ENCODE results near the gene SEC61B. TPM values are rescaled to one million over a fixed set of nuclear protein-coding genes. Genes with fewer than 3 reads are reported as not detected.

SEC61B gene
- total RNA-seq, 1 experiment from 2014 or later, result 125 TPM

DNA sequence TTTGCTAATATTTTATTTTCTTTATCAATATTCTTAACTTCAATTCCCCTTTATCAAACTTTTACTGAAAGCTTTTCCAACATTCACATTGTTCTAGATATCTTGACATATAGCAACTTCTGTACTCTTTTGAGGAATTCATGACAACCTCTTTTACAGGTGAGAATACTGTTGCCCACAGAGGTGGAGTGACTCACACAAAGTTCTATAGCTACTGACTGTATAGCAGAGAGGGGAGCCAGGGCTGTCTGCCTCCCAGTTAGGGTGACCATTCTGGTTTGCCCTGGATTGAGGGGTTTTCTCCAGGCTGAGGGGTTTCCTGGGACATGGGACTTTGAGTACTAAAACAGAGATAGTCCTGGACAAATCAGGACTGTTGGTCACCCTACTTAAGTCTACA lies 16.2 kb downstream of the SEC61B start:
- no peak overlapping the region for H2AFZ ChIP-seq (ENCODE audit: low read depth, low read length, poor library complexity, severe bottlenecking)
- no peaks in the 10 kb centered on the region for H3K9me2 ChIP-seq (ENCODE audit: insufficient read depth)
- TF ChIP-seq, protein P1, sequence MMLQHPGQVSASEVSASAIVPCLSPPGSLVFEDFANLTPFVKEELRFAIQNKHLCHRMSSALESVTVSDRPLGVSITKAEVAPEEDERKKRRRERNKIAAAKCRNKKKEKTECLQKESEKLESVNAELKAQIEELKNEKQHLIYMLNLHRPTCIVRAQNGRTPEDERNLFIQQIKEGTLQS (IDR thresholded peaks at IDR 0.05), result no peak
- TF ChIP-seq, protein P2, sequence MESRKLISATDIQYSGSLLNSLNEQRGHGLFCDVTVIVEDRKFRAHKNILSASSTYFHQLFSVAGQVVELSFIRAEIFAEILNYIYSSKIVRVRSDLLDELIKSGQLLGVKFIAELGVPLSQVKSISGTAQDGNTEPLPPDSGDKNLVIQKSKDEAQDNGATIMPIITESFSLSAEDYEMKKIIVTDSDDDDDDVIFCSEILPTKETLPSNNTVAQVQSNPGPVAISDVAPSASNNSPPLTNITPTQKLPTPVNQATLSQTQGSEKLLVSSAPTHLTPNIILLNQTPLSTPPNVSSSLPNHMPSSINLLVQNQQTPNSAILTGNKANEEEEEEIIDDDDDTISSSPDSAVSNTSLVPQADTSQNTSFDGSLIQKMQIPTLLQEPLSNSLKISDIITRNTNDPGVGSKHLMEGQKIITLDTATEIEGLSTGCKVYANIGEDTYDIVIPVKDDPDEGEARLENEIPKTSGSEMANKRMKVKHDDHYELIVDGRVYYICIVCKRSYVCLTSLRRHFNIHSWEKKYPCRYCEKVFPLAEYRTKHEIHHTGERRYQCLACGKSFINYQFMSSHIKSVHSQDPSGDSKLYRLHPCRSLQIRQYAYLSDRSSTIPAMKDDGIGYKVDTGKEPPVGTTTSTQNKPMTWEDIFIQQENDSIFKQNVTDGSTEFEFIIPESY (IDR thresholded peaks at IDR 0.05; ENCODE audit: extremely low read depth, insufficient replicate concordance, low read length), result no peak
- TF ChIP-seq CBX3 (IDR thresholded peaks at IDR 0.05; ENCODE audit: low read depth), result no peak
- TF ChIP-seq POLR2AphosphoS5 (IDR thresholded peaks at IDR 0.05; ENCODE audit: low read depth, low read length), result no peak
- no peak for TF ChIP-seq POLR2A (IDR thresholded peaks at IDR 0.05; ENCODE audit: borderline replicate concordance, extremely low read depth, insufficient read depth, insufficient read length)
- no peak for TF ChIP-seq JUND (IDR thresholded peaks at IDR 0.05)
- DNase-seq (ENCODE audit: low read depth, low spot score) (no peak), ATAC-seq (no peak)
- BruUV-seq (replicated peaks), result no TSS peak
- H3K27me3 ChIP-seq (ENCODE audit: insufficient read depth, low read length), result no peaks in the 10 kb centered on the region
- no peaks in the 10 kb centered on the region for H3K79me2 ChIP-seq (ENCODE audit: insufficient read depth, low read length)
- POLR2A ChIA-PET, result no interaction called here
- H3K4me3 ChIP-seq (replicated peaks in 1 of 2; ENCODE audit: low read depth in 1 of 2, low read length in 2 of 2), result no peak overlapping the region
- H3K9ac ChIP-seq (ENCODE audit: low read length), result no peak overlapping the region
- no peaks in the 10 kb centered on the region for H3K36me3 ChIP-seq (ENCODE audit: control insufficient read depth in 1 of 2, insufficient read depth in 2 of 2, low read length in 2 of 2)
- H4K20me1 ChIP-seq (ENCODE audit: insufficient read depth), result no peaks in the 10 kb centered on the region
- intact Hi-C loops (cut with micrococcal nuclease), result no loop called here
- CTCF ChIA-PET, result no interaction called here
- H3K4me2 ChIP-seq (ENCODE audit: low read length), result no peak overlapping the region
- H3K27ac ChIP-seq (ENCODE audit: low read depth, low read length), result no peak overlapping the region
- no peaks in the 10 kb centered on the region for H3K9me3 ChIP-seq (ENCODE audit: control insufficient read depth in 1 of 2, insufficient read depth in 1 of 2, low read depth in 1 of 2, low read length in 2 of 2)
- no peaks in the 10 kb centered on the region for H3K4me1 ChIP-seq (ENCODE audit: control insufficient read depth in 1 of 2, insufficient read depth in 2 of 2, low read length in 2 of 2)
- RAD21 ChIA-PET (ENCODE audit: low non-redundant PET in 1 of 2, low total read pairs in 2 of 2, uncharacterized antibody in 2 of 2, unreplicated experiment in 2 of 2), result no interaction called here

DNA sequence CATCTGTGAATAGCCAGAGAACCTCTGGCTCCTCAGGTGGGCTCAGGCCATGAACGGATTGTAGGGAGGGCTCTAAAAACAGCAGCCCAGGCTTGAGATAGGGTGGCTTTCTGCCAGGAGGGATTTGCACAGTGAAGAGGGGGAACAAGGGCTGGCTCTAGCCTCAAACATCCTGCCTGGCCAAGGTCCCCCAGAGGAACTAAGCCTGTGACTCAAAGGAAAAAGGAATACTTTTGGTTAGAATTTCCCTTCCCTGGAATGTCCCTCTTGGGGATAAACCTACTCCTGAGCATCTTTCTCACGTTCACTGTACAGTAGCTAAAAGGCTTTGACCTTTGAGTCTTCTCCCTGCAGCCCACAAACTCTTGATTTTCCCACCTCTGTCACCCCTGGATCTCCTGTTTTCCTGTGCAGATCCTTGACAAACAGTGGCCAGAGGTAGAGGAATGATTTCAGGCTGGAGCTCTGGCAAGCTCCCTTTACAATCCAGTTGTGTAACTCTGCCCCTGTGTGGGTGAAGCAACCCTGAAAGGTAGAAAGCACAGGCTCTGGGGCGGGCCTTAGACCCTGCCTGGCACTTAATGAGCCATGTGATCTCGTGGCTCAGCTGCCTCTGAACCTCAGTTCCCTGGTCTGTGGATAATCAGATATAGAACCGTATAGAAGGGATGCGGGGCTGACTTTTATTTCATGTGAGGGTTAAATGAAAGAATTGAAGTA lies 17.4 kb downstream of the SEC61B start:
- intact Hi-C loops (cut with micrococcal nuclease), result no loop called here
- Histone ChIP-seq H3K36me3 (ENCODE audit: control insufficient read depth in 1 of 2, insufficient read depth in 2 of 2, low read length in 2 of 2) (no peaks in the 10 kb centered on the region), H3K79me2 (ENCODE audit: insufficient read depth, low read length) (no peaks in the 10 kb centered on the region), H4K20me1 (ENCODE audit: insufficient read depth) (no peaks in the 10 kb centered on the region), H3K4me2 (ENCODE audit: low read length) (no peak overlapping the region), H3K27ac (ENCODE audit: low read depth, low read length) (no peak overlapping the region), H3K4me3 (replicated peaks in 1 of 2; ENCODE audit: low read depth in 1 of 2, low read length in 2 of 2) (no peak overlapping the region), H3K27me3 (ENCODE audit: insufficient read depth, low read length) (no peaks in the 10 kb centered on the region), H3K9me3 (ENCODE audit: control insufficient read depth in 1 of 2, insufficient read depth in 1 of 2, low read depth in 1 of 2, low read length in 2 of 2) (no peaks in the 10 kb centered on the region), H3K9ac (ENCODE audit: low read length) (no peak overlapping the region), H2AFZ (ENCODE audit: low read depth, low read length, poor library complexity, severe bottlenecking) (no peak overlapping the region), H3K9me2 (ENCODE audit: insufficient read depth) (no peaks in the 10 kb centered on the region), H3K4me1 (ENCODE audit: control insufficient read depth in 1 of 2, insufficient read depth in 2 of 2, low read length in 2 of 2) (no peaks in the 10 kb centered on the region)
- DNase-seq (ENCODE audit: low read depth, low spot score), result no peak
- CTCF ChIA-PET, result no interaction called here
- RAD21 ChIA-PET (ENCODE audit: low non-redundant PET in 1 of 2, low total read pairs in 2 of 2, uncharacterized antibody in 2 of 2, unreplicated experiment in 2 of 2), result no interaction called here
- POLR2A ChIA-PET, result no interaction called here
- ATAC-seq, result no peak
- BruUV-seq (replicated peaks), result no TSS peak
- TF ChIP-seq, protein P1 (IDR thresholded peaks at IDR 0.05), result no peak
- TF ChIP-seq, protein P3, sequence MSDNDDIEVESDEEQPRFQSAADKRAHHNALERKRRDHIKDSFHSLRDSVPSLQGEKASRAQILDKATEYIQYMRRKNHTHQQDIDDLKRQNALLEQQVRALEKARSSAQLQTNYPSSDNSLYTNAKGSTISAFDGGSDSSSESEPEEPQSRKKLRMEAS (IDR thresholded peaks at IDR 0.05), result no peak
- TF ChIP-seq ELF1 (IDR thresholded peaks at IDR 0.05; ENCODE audit: borderline replicate concordance, low read depth) (no peak), ZNF274 (IDR thresholded peaks at IDR 0.05; ENCODE audit: low read depth, low read length) (no peak), FOSL1 (IDR thresholded peaks at IDR 0.05; ENCODE audit: low read depth) (no peak), EGR1 (IDR thresholded peaks at IDR 0.05; ENCODE audit: low read depth) (no peak), SP1 (IDR thresholded peaks at IDR 0.05; ENCODE audit: low read depth) (no peak), EZH2 (IDR thresholded peaks at IDR 0.05) (no peak), SIN3A (IDR thresholded peaks at IDR 0.05; ENCODE audit: low read depth) (no peak), SRF (IDR thresholded peaks at IDR 0.05; ENCODE audit: low read depth) (no peak)
- TF ChIP-seq, protein P4, sequence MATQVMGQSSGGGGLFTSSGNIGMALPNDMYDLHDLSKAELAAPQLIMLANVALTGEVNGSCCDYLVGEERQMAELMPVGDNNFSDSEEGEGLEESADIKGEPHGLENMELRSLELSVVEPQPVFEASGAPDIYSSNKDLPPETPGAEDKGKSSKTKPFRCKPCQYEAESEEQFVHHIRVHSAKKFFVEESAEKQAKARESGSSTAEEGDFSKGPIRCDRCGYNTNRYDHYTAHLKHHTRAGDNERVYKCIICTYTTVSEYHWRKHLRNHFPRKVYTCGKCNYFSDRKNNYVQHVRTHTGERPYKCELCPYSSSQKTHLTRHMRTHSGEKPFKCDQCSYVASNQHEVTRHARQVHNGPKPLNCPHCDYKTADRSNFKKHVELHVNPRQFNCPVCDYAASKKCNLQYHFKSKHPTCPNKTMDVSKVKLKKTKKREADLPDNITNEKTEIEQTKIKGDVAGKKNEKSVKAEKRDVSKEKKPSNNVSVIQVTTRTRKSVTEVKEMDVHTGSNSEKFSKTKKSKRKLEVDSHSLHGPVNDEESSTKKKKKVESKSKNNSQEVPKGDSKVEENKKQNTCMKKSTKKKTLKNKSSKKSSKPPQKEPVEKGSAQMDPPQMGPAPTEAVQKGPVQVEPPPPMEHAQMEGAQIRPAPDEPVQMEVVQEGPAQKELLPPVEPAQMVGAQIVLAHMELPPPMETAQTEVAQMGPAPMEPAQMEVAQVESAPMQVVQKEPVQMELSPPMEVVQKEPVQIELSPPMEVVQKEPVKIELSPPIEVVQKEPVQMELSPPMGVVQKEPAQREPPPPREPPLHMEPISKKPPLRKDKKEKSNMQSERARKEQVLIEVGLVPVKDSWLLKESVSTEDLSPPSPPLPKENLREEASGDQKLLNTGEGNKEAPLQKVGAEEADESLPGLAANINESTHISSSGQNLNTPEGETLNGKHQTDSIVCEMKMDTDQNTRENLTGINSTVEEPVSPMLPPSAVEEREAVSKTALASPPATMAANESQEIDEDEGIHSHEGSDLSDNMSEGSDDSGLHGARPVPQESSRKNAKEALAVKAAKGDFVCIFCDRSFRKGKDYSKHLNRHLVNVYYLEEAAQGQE (IDR thresholded peaks at IDR 0.05; ENCODE audit: low read depth), result no peak
